Gastroesophageal sphincter (tissue), 4 donors: ENCODE measurements around the gene GOLGA3. TPM values are rescaled to one million over a fixed set of nuclear protein-coding genes. Genes with fewer than 3 reads are reported as not detected.
A peak's percentile ranks its signal among the peaks of the same experiment; 100 is the strongest.

ENCODE experiments used
- ATAC-seq: fragments of 150-250 bp; one replicate; pipeline ENCODE4 v1.9.1; 2016; ENCODE audit warnings: mild to moderate bottlenecking, moderate library complexity
- H3K27ac ChIP-seq, 4 donors: fragments of 200-600 bp; sonication (generic) in 3 of 4; 1 replicate in 3 of 4; 2 replicates in 1 of 4; pipeline ENCODE4 v1.5.1; 2016 to 2019
- H3K27me3 ChIP-seq: fragments of 200-600 bp; sonication (generic); one replicate; pipeline ENCODE4 v1.5.1; 2019
- H3K36me3 ChIP-seq, 2 donors: fragments of 200-600 bp; sonication (generic); one replicate each; pipeline ENCODE4 v1.5.1; 2019; ENCODE audit warnings: control low read depth in 1 of 2
- H3K4me1 ChIP-seq, 3 donors: fragments of 200-600 bp; sonication (generic); 1 replicate in 2 of 3; 2 replicates in 1 of 3; pipeline ENCODE4 v1.5.1; 2016 to 2019; ENCODE audit warnings: control low read depth in 2 of 3
- H3K4me3 ChIP-seq, 2 donors: fragments of 200-600 bp; sonication (generic); one replicate each; pipeline ENCODE4 v1.5.1; 2019; ENCODE audit warnings: mild to moderate bottlenecking in 1 of 2, moderate library complexity in 1 of 2
- H3K9me3 ChIP-seq, 3 donors: fragments of 200-600 bp; sonication (generic); one replicate each; pipeline ENCODE4 v1.5.1; 2017 to 2019; ENCODE audit warnings: control low read depth in 2 of 3
- CTCF ChIP-seq, 4 experiments: fragments of 200-600 bp in 2 of 4; fragments of 450-650 bp in 2 of 4; sonication (generic) in 1 of 4; IDR thresholded peaks; one replicate each; pipeline ENCODE4 v1.5.1; 2017 to 2019; ENCODE audit warnings: antibody characterized with exemption in 4 of 4, mild to moderate bottlenecking in 2 of 4, moderate library complexity in 2 of 4
- EP300 ChIP-seq: sonication (generic); formaldehyde crosslinking; IDR thresholded peaks from one replicate; pipeline ENCODE4 v1.6.1; 2017; ENCODE audit warnings: antibody characterized with exemption, mild to moderate bottlenecking
- POLR2A ChIP-seq, 2 donors: fragments of 450-650 bp; IDR thresholded peaks; one replicate each; pipeline ENCODE4 v1.6.1; 2017; ENCODE audit warnings: antibody characterized with exemption in 2 of 2, mild to moderate bottlenecking in 2 of 2, moderate library complexity in 1 of 2
- POLR2AphosphoS5 ChIP-seq: sonication (generic); formaldehyde crosslinking; IDR thresholded peaks from one replicate; pipeline ENCODE4 v1.6.1; 2017; ENCODE audit warnings: antibody characterized with exemption
- WGBS, 2 donors: methylation state at CpG; one replicate each; pipeline ENCODE4 v1.1.5; 2018; ENCODE audit warnings: low coverage in 1 of 2; 5-methylcytosine and 5-hydroxymethylcytosine counted together
- total RNA-seq, 4 donors: library from RNA; depleted of rRNA; stranded (reverse); fragments of >200 nt; gene quantifications; one replicate each; pipeline ENCODE4 v1.1.0, GENCODE V29; 2016

Gene GOLGA3
- total RNA-seq, 4 donors from 2014 or later, result 54.8 to 126 (median 74.1) TPM

- ATAC-seq, result no peak
- Histone ChIP-seq H3K27me3 (no peaks in the 10 kb centered on the region), H3K9me3 (no peaks in the 10 kb centered on the region), H3K36me3 (peaks cover 0 to 98% of the 10 kb centered on the region in 2 donors), H3K27ac (peak overlapping the region in 1 of 4 donors; percentile 56), H3K4me1 (peaks cover 0 to 44% (median 5%) of the 10 kb centered on the region in 3 donors), H3K4me3 (no peak overlapping the region)
- TF ChIP-seq POLR2AphosphoS5 (no peak), POLR2A (IDR thresholded peaks at IDR 0.05) (no peak), EP300 (no peak), CTCF (IDR thresholded peaks at IDR 0.05) (no peak)
- 87 to 94% methylated on average over 5 to 6 of the region's 24 CpGs for WGBS, 2 donors
Measured at GRCh38 chr12:132775502-132776229, 53.0 kb downstream of the GOLGA3 start.

- peak overlapping the region in 2 of 4 donors; percentile 4 to 41 for H3K27ac ChIP-seq
- peaks cover 0 to 98% of the 10 kb centered on the region in 2 donors for H3K36me3 ChIP-seq
- no peak for ATAC-seq
- TF ChIP-seq POLR2AphosphoS5, result no peak
- no peak for TF ChIP-seq EP300
- no peak for TF ChIP-seq CTCF (IDR thresholded peaks at IDR 0.05)
- no peak for TF ChIP-seq POLR2A (IDR thresholded peaks at IDR 0.05)
- WGBS, 2 donors, result 71 to 81% methylated on average over 7 to 10 of the region's 30 CpGs
- H3K4me1 ChIP-seq, result peaks cover 0 to 44% (median 5%) of the 10 kb centered on the region in 3 donors
- H3K4me3 ChIP-seq, result no peak overlapping the region
- no peaks in the 10 kb centered on the region for H3K27me3 ChIP-seq
- H3K9me3 ChIP-seq, result no peaks in the 10 kb centered on the region
Measured at GRCh38 chr12:132774646-132775275, 53.9 kb downstream of the GOLGA3 start.

- Histone ChIP-seq H3K27me3 (no peaks in the 10 kb centered on the region), H3K36me3 (peaks cover 0 to 96% of the 10 kb centered on the region in 2 donors), H3K4me1 (peaks cover 0 to 46% (median 5%) of the 10 kb centered on the region in 3 donors), H3K27ac (peak overlapping the region in 3 of 4 donors; percentile 4 to 41 (median 4)), H3K9me3 (no peaks in the 10 kb centered on the region), H3K4me3 (no peak overlapping the region)
- TF ChIP-seq EP300 (no peak), POLR2AphosphoS5 (no peak), CTCF (IDR thresholded peaks at IDR 0.05) (no peak), POLR2A (IDR thresholded peaks at IDR 0.05) (no peak)
- WGBS, 2 donors, result 0% methylated on average over 1 of the region's 18 CpGs; no CpG with 5 or more reads in 1 of the 2 donors
- ATAC-seq, result no peak
Measured at GRCh38 chr12:132774159-132774558, 54.5 kb downstream of the GOLGA3 start.

- peaks cover 0 to 55% (median 5%) of the 10 kb centered on the region in 3 donors for H3K4me1 ChIP-seq
- no peaks in the 10 kb centered on the region for H3K9me3 ChIP-seq
- ATAC-seq, result no peak
- WGBS, 2 donors, result 67 to 79% methylated on average over 8 to 12 of the region's 41 CpGs
- no peak overlapping the region for H3K4me3 ChIP-seq
- H3K36me3 ChIP-seq, result peaks cover 0 to 88% of the 10 kb centered on the region in 2 donors
- no peak for TF ChIP-seq EP300
- no peak for TF ChIP-seq POLR2AphosphoS5
- TF ChIP-seq POLR2A (IDR thresholded peaks at IDR 0.05), result no peak
- no peak for TF ChIP-seq CTCF (IDR thresholded peaks at IDR 0.05)
- H3K27ac ChIP-seq, result peak overlapping the region in 2 of 4 donors; percentile 35 to 38
- H3K27me3 ChIP-seq, result no peaks in the 10 kb centered on the region
Measured at GRCh38 chr12:132773077-132773955, 55.4 kb downstream of the GOLGA3 start.
